COLO829 (cell line): Measurements from ENCODE around the gene HTD2.
"Not testable (repeated sequence)": the region's sequence is repeated elsewhere in the genome, so short reads cannot be mapped to it uniquely, and the experiment has no call there.

Experiments
- DNase-seq: peaks from one replicate; pipeline ENCODE4 v3.0.0; 2012; ENCODE audit warnings: low spot score

Gene HTD2

GRCh38 chr3:58305882-58306711 lies at the start of gene HTD2, which contains the start of gene RPP14:
Gene HTD2, plus strand, starts transcription at chr3:58306520. Its CDS starts 11,094 bp downstream, at chr3:58317614.
Gene RPP14, plus strand, starts transcription at chr3:58306245. Its CDS starts 4,085 bp downstream, at chr3:58310330.
- peak; percentile 99 for DNase-seq

GRCh38 chr3:58258392-58259055 lies 47.8 kb upstream of the HTD2 start:
- no peak for DNase-seq

DNA sequence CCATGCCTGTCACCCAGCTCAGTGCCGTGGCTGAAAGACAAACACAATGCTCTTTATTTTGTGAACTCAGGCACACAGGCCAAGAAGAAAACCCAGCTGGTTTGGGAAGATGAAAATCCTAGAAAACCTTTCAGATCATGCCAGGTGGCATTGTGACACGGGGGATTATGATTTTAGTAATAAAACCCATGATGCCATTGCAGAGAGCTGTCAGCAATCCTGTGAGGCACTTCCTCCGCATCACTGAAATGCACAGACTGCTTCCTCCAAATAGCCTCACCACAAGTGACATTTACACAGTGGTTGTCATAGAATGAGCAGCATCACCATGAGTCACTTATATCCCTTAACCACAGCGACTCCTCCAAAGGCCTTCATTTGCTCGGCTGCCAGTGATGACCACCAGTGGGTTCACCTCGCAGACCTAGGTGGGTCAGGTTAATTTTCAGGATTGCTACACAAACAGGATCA lies 46.0 kb upstream of the HTD2 start:
- DNase-seq: peak; percentile 52

- DNase-seq: no peak
Measured at GRCh38 chr3:58260733-58261132, 45.6 kb upstream of the HTD2 start.

DNA sequence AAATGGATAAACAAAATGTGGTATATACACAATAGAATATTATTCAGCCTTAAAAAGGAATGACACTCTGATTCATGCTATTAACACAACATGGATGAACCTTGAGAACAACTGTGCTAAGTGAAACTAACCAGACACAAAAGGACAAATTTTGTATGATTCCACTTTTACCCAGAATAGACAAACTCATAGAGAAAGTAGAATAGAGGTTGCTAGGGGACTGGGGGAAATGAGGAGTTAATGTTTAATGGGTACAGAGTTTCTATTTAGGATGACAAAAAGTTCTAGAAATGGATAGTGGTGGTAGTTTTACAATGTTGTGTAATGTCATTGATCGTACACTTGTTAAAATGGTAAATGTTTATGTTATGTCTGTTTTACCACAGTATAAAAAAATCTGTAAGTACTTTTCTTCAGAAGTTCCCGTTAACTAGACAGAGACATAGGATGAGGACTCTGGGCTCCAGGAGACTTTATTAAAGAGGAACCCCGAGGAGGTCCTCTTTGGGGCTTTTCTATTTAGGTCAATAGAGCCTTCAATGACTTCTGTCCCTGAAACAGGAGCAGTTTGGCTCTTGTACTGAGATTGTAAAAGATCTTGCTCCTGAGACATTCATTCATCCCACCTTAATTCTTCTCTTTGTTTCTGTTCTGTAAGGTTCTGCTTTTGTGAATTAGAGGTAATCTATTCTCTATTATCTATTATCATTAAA lies 44.2 kb upstream of the HTD2 start:
- no peak for DNase-seq

DNA sequence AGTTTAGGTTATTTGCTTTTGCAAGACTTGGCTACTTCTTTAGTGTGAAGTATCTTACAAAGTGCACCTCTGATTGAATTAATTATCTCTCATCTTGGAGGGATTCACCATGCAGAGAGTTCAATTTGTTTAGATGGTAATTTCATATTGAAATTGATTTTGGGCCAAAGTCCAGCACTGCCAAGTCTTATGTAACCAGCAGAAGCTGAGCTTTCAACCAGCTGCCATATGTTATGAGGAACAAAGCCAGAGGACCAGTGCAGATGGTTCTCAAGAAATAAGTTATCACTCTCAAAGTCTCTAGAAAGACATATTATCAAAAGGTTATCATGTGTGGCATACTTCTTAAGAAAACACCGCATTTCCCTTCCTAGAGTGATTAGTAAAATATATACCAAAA lies 39.7 kb upstream of the HTD2 start:
- no peak for DNase-seq

DNA sequence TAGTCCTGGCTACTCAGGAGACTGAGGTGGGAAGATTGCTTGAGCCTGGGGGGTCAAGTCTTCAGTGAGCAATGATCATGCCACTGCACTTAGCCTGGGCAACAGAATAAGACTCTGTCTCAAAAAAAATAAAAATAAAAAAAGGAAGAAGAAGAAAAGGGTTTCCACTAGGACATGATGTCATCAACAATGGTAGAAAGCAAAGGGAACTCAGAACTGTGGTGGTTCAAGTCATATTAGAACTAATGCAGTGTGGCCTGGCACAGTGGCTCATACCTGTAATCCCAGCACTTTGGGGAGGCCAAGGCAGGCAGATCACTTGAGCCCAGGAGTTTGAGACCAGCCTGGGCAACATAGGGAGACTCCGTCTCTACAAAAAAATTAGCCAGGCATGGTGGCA lies 38.8 kb upstream of the HTD2 start:
- not testable (repeated sequence) for DNase-seq

DNA sequence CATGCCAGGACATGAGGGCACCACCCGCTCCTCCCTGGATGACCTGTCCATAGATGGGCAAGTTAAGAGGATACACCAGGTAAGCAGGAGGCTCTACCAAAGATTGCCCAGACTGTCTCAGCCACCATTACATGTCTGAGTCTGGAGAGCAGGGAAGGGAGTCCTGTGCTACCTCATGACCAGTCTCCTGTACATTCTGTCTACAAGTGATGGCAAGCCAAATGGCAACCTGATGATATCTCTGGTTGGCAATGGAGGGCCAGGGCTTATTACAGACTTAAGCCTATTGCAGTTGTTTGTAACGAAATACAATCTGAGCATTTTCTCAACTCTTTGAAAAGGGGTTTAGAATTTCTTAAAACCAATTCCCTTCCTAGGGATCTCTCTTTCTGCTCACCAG lies 37.0 kb upstream of the HTD2 start:
- DNase-seq: no peak

- no peak for DNase-seq
Measured at GRCh38 chr3:58270485-58270884, 35.8 kb upstream of the HTD2 start.

DNA sequence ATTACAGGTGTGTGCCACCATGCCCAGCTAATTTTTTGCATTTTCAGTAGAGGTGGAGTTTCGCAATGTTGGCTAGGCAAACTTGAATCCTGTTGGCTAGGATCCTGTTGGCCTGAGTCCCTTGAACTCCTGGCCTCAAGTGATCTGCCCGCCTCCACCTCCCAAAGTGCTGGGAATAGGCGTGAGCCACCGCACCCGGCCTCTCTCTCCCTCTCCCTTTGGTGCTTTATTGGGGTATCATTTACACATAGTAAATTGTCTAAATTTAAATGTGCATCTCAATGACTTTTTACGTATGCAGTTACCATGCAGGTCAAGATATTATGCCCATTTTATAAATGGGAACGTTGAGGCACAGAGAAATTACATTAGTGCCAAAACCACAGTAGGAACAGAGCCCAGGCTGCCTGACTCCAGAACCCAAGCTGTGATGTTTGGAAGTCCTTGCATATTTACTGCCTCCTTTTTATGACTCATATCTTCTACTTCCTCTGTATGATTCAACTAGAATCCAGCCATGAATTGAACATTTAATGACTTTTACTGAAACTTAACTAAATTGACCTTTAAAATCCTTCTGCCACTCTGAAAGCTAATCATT lies 34.3 kb upstream of the HTD2 start:
- DNase-seq: peak; percentile 98

DNA sequence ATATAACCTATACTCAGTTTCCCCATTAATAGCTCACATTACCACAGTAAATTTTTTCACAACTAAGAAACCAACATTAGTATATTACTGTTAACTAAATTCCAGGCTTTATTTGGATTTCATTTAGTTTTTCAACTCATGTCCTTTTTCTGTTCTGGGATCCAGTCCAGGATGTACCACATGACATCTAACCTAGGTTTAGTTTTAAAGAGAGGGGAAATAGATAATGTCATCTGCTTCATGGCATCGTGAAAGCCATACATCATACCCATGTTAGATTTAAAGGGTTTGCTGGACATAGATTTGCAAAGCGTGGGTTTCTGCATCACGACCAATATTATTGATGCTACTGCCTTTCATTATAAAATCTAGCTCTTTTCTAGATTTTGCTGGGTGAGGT lies 33.4 kb upstream of the HTD2 start:
- no peak for DNase-seq

DNA sequence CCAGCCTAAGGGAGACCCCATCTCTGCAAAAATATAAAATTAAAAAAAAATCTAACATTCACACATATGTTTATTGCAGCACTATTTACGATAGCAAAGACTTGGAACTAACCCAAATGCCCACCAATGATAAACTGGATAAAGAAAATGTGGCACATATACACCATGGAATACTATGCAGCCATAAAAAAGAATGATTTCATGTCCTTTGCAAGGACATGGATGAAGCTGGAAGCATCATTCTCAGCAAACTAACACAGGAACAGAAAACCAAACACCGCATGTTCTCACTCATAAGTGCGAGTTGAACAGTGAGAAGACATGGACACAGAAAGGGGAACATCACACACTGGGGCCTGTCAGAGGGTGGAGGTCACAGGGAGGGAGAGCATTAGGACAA lies 33.0 kb upstream of the HTD2 start:
- not testable (repeated sequence) for DNase-seq

DNA sequence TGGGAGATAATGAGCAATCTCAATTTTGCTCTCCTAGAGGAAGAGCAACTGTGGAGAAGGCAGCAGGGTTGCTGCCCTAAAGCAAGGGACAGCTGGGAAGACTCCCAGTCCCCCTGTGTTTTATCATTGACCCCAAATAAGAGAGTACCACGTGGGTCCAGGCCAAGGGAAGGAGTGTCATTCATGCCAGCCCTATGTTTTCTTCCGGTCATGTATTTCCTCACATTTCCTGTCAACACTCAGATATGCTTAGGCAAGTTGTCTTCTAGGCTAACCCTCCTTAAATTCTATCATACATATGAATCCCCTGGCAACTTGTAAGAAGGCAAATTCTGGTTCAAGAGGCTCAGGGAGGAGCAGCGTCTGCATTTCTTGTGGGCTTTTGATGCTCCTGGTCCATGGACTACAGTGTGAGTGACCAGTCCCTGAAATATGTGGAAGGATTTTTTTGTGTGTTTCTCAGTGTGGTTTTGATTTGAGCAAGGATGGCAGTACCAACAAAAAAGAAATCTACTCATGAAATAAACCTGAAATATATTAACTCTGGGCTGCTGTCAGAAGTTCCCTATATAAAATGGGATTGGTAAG lies 32.2 kb upstream of the HTD2 start:
- DNase-seq: no peak

DNA sequence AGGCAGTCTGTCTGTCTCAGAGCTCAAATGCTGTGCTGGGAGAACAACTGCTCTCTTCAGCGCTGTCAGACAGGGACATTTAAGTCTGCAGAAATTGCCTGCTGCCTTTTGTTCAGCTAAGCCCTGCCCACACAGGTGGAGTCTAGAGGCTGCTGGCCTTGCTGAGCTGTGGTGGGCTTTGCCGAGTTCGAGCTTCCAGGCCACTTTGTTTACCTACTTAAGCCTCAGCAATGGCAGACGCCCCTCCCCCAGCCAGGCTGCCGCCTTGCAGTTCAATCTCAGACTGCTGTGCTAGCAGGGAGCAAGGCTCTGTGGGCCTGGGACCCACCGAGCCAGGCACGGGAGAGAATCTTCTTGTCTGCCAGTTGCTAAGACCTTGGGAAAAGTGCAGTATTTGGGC lies 25.3 kb upstream of the HTD2 start:
- DNase-seq: no peak

GRCh38 chr3:58285334-58285733 lies 21.0 kb upstream of the HTD2 start:
- no peak for DNase-seq

- peak; percentile 45 for DNase-seq
Measured at GRCh38 chr3:58287354-58287753, 19.0 kb upstream of the HTD2 start.

GRCh38 chr3:58288011-58288728 lies 18.1 kb upstream of the HTD2 start:
- no peak for DNase-seq

- not testable (repeated sequence) for DNase-seq
Measured at GRCh38 chr3:58288964-58289613, 17.2 kb upstream of the HTD2 start.

DNA sequence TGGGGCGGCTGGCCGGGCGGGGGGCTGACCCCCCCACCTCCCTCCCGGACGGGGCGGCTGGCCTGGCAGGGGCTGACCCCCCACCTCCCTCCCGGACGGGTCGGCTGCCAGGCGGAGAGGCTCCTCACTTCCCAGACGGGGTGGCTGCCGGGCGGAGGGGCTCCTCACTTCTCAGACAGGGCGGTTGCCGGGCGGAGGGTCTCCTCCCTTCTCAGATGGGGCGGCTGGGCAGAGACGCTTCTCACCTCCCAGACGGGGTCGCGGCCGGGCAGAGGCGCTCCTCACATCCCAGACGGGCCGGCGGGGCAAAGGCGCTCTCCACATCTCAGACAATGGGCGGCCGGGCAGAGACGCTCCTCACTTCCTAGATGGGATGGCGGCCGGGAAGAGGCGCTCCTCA lies 15.9 kb upstream of the HTD2 start:
- DNase-seq: not testable (repeated sequence)

DNA sequence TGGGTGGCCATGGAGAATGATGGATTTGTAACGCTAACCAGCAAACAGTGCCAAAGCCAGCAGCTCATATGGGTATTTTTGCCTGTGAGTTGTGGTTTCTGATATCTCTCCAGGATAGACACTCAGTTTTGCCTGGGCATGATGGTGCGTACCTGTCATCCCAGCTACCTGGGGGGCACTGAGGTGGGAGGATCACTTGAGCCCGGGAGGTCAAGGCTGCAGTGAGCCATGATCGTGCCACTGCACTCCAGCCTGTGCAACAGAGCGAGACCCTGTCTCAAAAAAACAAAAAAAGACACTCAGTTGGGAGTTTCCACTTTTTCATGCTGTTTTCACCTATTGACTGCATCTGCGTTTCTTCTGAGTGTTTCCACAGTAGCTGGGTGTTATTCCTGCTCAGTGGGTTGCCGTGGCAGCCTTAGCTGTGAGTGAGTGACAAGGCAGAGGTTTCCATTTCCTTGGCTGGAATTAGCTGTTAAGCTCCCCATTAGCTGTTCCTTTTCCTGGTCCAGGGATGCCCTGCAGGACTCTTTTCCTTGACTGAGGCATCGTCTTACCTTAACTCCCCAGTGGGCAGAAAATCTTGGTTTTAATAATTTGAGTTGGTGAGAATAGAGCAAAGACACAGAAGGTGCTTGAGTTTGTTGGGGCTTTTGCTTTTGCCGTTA lies 14.5 kb upstream of the HTD2 start:
- DNase-seq: no peak
